HFFc6 (cell line): Measurements from ENCODE around the gene MROH2A. TPM values are rescaled to one million over a fixed set of nuclear protein-coding genes. Genes with fewer than 3 reads are reported as not detected.

Experiments used
- DNase-seq: peaks from one replicate; pipeline ENCODE4 v3.0.0-alpha.2; 2018
- H3K27ac Mint-ChIP-seq: 2 replicates; pipeline ENCODE4 v1.8.0; 2020; ENCODE audit warnings: mild to moderate bottlenecking, mixed read lengths
- H3K27me3 Mint-ChIP-seq: 2 replicates; pipeline ENCODE4 v1.8.0; 2021; ENCODE audit warnings: mild to moderate bottlenecking, moderate library complexity, mixed read lengths; ENCODE audit not compliant: insufficient read depth
- H3K36me3 Mint-ChIP-seq: 2 replicates; pipeline ENCODE4 v1.8.0; 2021; ENCODE audit warnings: low read depth, mixed read lengths
- H3K4me1 Mint-ChIP-seq: 2 replicates; pipeline ENCODE4 v1.8.0; 2020; ENCODE audit warnings: low read depth, mixed read lengths
- H3K4me3 Mint-ChIP-seq: 2 replicates; pipeline ENCODE4 v1.8.0; 2020; ENCODE audit warnings: mild to moderate bottlenecking, moderate library complexity, mixed read lengths
- H3K9me3 Mint-ChIP-seq: 2 replicates; pipeline ENCODE4 v1.8.0; 2020; ENCODE audit warnings: mild to moderate bottlenecking, mixed read lengths
- total RNA-seq, 6 experiments: library from RNA; stranded (reverse); fragmentation: NEBNext Ultra II Directional; extraction: Animal tissue kit (Norgen Biotek cat#: 25700); gene quantifications; 2 replicates in 1 of 6; 3 replicates in 5 of 6; pipeline ENCODE4 v1.2.3, GENCODE V29; 2021
- TF ChIP-seq, protein P1 (sequence below): fragments of 200-600 bp; sonication (generic); IDR thresholded peaks from 2 replicates; pipeline ENCODE4 v1.5.0; 2021; ENCODE audit warnings: antibody characterized with exemption, mild to moderate bottlenecking

The MROH2A gene
- total RNA-seq, 6 experiments from 2014 or later: not detected

DNA sequence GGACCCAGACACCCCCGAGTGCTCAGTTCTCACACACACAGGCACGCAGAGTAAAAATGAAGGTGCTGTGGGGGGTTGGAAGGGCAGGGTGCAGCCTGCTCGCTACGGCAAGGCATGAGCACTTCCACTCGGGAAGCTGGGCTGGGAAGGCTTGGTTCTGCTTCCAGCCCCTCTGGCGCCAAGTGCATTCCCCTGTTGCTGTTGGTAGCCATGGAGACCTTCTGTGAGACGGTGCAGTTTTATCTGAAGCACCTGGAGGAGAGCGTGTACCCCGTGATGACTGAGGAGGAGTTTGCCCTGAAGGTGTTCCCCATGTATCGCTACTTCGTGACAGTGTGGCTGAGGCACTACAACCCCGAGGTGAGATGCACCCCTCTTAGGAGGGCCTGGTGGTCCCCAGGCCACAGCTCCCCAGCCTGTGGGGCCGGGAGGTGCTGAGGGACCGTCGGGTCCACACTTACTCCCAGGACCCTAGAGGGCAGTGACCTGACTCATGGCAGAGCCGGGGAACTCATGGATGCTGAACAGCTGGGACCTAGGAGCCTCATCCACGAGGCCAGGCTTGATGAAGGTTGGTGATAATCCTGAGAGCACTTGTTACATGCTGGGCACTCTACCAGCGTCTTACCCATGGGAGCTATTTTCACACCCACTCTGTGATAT, 15.5 kb downstream of the MROH2A start:
- TF ChIP-seq, protein P1, sequence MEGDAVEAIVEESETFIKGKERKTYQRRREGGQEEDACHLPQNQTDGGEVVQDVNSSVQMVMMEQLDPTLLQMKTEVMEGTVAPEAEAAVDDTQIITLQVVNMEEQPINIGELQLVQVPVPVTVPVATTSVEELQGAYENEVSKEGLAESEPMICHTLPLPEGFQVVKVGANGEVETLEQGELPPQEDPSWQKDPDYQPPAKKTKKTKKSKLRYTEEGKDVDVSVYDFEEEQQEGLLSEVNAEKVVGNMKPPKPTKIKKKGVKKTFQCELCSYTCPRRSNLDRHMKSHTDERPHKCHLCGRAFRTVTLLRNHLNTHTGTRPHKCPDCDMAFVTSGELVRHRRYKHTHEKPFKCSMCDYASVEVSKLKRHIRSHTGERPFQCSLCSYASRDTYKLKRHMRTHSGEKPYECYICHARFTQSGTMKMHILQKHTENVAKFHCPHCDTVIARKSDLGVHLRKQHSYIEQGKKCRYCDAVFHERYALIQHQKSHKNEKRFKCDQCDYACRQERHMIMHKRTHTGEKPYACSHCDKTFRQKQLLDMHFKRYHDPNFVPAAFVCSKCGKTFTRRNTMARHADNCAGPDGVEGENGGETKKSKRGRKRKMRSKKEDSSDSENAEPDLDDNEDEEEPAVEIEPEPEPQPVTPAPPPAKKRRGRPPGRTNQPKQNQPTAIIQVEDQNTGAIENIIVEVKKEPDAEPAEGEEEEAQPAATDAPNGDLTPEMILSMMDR: no peak
- Mint-ChIP-seq H3K4me1 (no peaks in the 10 kb centered on the region), H3K9me3 (peaks cover 28% of the 10 kb centered on the region)

DNA sequence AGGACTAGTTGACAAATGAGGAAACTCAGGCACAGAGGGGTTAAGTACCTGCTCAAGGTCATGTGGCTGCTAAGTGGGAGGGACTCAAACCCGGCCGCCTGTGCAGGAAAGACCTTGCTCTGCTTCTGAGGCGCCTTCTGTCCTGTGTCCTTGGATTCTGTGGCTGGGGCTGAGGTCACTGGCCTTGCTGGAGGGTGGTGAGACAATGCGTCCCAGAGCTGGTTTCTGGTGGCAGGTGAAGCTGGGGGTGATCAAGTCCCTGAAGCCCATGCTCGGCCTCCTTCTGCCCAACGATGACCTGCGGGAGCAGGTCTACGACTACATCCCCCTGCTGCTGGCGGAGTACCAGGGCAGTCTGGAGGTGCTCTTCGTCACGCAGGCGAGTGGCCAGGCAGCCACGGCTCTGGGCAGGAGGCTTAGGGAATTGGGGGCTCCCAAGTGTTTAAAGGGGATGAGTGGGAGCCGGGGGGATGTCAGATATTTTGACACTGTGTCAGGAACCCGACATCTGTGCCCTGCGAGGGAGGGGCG, 16.1 kb downstream of the MROH2A start:
- Mint-ChIP-seq H3K4me1 (no peaks in the 10 kb centered on the region), H3K36me3 (no peaks in the 10 kb centered on the region; the same call in 1 of the 2 replicates), H3K27ac (no peak overlapping the region), H3K4me3 (no peak overlapping the region), H3K9me3 (peaks cover 24% of the 10 kb centered on the region), H3K27me3 (peaks cover 5% of the 10 kb centered on the region)
- DNase-seq: no peak
- TF ChIP-seq, protein P1: no peak

More for the DNA sequence above, 15.5 kb downstream of the MROH2A start:
- no peak for DNase-seq
- Mint-ChIP-seq H3K4me3 (no peak overlapping the region), H3K27ac (no peak overlapping the region), H3K27me3 (peaks cover 5% of the 10 kb centered on the region), H3K36me3 (no peaks in the 10 kb centered on the region; the same call in 1 of the 2 replicates)

DNA sequence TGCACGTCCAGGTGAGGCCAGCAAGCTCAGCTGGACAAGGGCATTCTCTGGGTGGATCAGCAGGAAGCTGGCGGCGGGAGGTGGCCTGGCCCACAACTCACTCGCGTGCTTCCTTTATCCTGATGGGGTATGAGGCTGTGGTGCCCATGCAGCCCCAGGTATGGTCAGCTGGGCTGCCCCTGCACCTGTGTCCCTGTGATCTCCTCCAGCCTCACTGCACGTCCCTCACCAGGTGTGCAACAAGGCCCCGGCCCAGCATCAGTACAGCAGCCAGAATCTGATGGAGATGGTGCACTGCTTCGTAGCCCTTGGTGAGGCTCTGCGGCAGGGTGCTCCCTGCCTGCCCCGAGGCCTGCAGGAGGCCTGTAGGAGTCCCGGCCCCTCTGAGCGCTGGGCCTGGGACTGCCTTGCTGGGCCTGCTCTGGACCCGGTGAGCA, 17.6 kb downstream of the MROH2A start:
- no peak for DNase-seq
- Mint-ChIP-seq H3K9me3 (peaks cover 19% of the 10 kb centered on the region), H3K4me3 (no peak overlapping the region), H3K36me3 (no peaks in the 10 kb centered on the region; the same call in 1 of the 2 replicates), H3K4me1 (no peaks in the 10 kb centered on the region), H3K27me3 (peaks cover 5% of the 10 kb centered on the region), H3K27ac (no peak overlapping the region)
- TF ChIP-seq, protein P1: no peak

DNA sequence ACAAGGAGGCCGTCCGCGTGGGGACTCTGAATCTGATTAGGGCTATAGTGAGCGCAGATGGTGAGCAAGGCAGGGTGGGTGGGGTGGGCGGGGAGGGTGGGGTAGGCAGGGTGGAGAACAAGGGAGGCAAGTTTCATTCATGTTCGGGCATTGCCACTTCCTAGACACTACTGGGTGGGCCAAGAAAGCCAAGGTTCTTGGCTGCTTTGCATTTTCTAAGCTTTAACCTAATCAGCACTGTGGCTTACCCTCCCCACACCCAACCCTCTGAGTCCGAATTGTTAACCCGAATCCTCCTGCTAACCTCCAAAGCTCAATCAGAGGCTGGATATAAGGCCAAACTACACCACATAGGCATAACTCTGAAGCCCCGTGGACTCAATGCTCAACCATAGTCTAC, 18.1 kb downstream of the MROH2A start:
- Mint-ChIP-seq H3K36me3 (no peaks in the 10 kb centered on the region; the same call in 1 of the 2 replicates), H3K27me3 (peaks cover 5% of the 10 kb centered on the region), H3K4me3 (no peak overlapping the region), H3K9me3 (peaks cover 14% of the 10 kb centered on the region), H3K27ac (no peak overlapping the region), H3K4me1 (no peaks in the 10 kb centered on the region)
- TF ChIP-seq, protein P1: no peak
- DNase-seq: no peak

DNA sequence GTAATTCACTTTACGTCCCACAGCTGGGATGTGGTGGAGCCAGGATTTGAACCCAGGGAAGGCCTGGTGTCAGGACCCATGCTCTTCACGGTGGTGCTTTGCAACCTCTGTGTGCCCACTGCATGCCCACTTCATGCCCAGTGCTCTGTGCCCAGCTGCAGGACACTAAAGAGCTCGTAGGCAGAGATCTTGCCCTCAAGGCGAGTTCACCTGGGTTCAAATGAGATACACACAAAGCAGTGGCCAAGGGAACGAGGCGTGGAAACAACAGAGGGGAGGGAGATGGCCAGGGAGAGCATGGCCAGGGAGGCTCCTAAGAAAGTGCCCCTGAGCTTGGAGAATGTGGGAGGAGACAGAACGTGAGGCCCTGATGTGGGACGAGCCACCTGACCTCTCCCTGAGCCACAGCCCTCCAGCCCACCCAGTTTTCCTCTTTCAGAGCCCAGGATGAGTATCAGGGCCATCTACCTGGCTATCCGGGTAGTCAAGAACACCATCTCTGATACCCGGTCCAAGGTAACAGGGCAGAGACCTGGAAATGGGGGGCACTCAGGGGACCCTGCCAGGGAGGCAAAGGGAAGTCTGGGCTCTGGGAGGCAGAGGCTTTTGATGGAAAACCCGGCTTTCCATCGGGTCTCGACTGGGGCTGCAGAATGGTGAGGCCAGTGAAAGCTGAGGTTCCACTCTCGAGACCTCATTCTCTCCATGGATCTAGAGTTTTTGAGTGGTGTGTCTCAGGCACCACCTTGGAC, 20.4 kb downstream of the MROH2A start:
- Mint-ChIP-seq H3K27ac (no peak overlapping the region), H3K4me1 (no peaks in the 10 kb centered on the region), H3K27me3 (peaks cover 4% of the 10 kb centered on the region), H3K9me3 (peaks cover 4% of the 10 kb centered on the region), H3K36me3 (no peaks in the 10 kb centered on the region; the same call in 1 of the 2 replicates), H3K4me3 (no peak overlapping the region)
- no peak for DNase-seq
- TF ChIP-seq, protein P1: no peak
